Type B pancreatic cell (in vitro differentiated cells): ENCODE results near the gene TRHDE. TPM values are rescaled to one million over a fixed set of nuclear protein-coding genes. Genes with fewer than 3 reads are reported as not detected.

Experiments used
- DNase-seq: peaks from one replicate; pipeline ENCODE4 v3.0.0; 2021; ENCODE audit warnings: mixed read lengths; ENCODE audit not compliant: unreplicated experiment; ENCODE audit errors: extremely low spot score
- H3K27ac Mint-ChIP-seq: 2 replicates; pipeline ENCODE4 v1.8.0; 2021; ENCODE audit warnings: mild to moderate bottlenecking, mixed read lengths
- H3K27me3 Mint-ChIP-seq: 2 replicates; pipeline ENCODE4 v1.8.0; 2021; ENCODE audit warnings: mixed read lengths
- H3K36me3 Mint-ChIP-seq: 2 replicates; pipeline ENCODE4 v1.8.0; 2021; ENCODE audit warnings: mixed read lengths
- H3K4me1 Mint-ChIP-seq: one replicate; pipeline ENCODE4 v1.8.0; 2021; ENCODE audit warnings: mixed read lengths; ENCODE audit not compliant: unreplicated experiment
- H3K4me3 Mint-ChIP-seq: 2 replicates; pipeline ENCODE4 v1.8.0; 2021; ENCODE audit warnings: mild to moderate bottlenecking, mixed read lengths
- H3K9me3 Mint-ChIP-seq: 2 replicates; pipeline ENCODE4 v1.8.0; 2021; ENCODE audit warnings: mixed read lengths
- CTCF ChIP-seq: fragments of 200-600 bp; sonication (generic); conservative IDR thresholded peaks from 2 replicates; pipeline ENCODE4 v1.5.0; 2021; ENCODE audit warnings: antibody characterized with exemption, mild to moderate bottlenecking
- total RNA-seq: library from RNA; stranded (reverse); gene quantifications from 2 replicates; pipeline ENCODE4 v1.2.1, GENCODE V29; 2021; ENCODE audit warnings: low replicate concordance

Gene TRHDE
- total RNA-seq, 1 donor from 2014 or later, result 3.2 TPM

DNA sequence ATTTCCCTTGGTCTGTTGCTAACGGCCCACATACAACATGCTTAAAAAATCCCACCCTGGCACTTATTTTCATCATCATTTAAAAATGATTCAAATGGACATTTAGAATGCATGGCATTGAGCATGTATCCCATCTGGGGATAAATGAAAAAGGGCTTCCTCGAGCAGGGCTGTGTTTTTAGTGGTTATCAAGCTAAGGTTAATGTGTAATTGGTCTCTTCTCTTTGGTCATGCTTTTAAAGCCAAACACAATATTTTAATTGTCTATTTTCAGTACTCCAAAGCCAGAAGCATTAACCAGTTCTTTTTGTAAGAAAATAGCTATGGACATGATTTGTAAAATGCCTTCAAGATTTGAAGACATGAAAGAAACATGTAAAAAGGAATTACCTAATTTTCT, 1.9 kb upstream of the TRHDE start:
- no peak for TF ChIP-seq CTCF
- no peak for DNase-seq
- Mint-ChIP-seq H3K36me3 (no peaks in the 10 kb centered on the region), H3K9me3 (no peaks in the 10 kb centered on the region), H3K4me1 (peaks cover 16% of the 10 kb centered on the region), H3K27me3 (peaks cover 62% of the 10 kb centered on the region), H3K4me3 (peak overlapping the region; percentile 92), H3K27ac (no peak overlapping the region)

DNA sequence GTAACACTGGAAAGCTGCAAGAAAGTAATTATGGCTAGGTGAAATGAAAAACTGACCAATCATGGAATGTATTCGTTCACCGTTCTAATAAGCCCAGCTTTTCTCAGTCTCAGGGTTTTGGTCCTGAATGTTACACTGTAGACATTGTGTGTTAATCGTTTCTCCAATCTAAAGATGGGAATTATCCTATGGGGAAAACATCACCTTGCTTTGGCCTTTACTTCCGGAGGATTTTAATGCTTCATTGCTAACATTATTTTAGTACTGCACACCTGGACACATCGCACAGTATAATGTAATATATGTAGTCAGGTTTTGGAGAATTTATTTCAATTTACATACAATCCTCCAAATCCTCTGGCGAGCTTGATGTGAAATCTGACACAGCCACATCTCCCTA, 1.2 kb upstream of the TRHDE start:
- Mint-ChIP-seq H3K9me3 (no peaks in the 10 kb centered on the region), H3K27ac (peak overlapping the region; percentile 3), H3K4me1 (peaks cover 16% of the 10 kb centered on the region), H3K36me3 (no peaks in the 10 kb centered on the region), H3K4me3 (peak overlapping the region; percentile 92), H3K27me3 (peaks cover 68% of the 10 kb centered on the region)
- TF ChIP-seq CTCF, result no peak
- no peak for DNase-seq

DNA sequence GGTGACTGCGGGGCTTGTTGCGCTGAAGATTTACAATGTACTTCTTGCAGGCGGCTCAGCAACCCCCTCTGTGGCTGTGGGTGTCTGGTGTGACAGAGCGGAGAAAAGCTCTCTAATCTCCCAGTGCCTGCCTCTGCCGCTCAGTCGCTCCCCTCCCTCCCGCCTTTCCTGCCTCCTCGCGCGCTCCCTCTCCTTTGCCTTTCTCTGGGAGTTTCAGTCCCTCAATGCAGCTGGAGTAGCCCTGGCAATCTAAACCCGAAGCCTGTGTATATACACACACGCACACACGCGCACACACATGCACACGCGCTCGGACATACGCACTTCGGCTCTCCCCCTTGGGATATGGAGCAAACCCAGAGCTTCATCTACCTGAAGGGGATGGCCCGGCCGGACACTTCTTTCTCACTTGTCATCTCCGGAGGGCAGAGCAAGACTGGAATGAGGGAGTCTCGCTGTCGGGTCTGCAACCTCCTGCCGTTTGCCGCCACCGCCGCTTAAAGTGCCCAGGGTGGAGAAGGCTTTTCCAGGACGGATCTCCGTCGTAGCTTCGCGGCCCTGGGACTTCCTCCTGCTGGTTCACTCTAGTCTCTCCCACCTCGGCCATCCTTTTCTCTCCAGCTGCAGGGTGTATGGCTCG, 599 bp upstream of the TRHDE start:
- peak; percentile 31 for TF ChIP-seq CTCF
- Mint-ChIP-seq H3K27me3 (peaks cover 73% of the 10 kb centered on the region), H3K9me3 (no peaks in the 10 kb centered on the region), H3K4me1 (peaks cover 16% of the 10 kb centered on the region), H3K4me3 (peak overlapping the region; percentile 92), H3K36me3 (no peaks in the 10 kb centered on the region), H3K27ac (peak overlapping the region; percentile 72)
- DNase-seq, result peak; percentile 70

DNA sequence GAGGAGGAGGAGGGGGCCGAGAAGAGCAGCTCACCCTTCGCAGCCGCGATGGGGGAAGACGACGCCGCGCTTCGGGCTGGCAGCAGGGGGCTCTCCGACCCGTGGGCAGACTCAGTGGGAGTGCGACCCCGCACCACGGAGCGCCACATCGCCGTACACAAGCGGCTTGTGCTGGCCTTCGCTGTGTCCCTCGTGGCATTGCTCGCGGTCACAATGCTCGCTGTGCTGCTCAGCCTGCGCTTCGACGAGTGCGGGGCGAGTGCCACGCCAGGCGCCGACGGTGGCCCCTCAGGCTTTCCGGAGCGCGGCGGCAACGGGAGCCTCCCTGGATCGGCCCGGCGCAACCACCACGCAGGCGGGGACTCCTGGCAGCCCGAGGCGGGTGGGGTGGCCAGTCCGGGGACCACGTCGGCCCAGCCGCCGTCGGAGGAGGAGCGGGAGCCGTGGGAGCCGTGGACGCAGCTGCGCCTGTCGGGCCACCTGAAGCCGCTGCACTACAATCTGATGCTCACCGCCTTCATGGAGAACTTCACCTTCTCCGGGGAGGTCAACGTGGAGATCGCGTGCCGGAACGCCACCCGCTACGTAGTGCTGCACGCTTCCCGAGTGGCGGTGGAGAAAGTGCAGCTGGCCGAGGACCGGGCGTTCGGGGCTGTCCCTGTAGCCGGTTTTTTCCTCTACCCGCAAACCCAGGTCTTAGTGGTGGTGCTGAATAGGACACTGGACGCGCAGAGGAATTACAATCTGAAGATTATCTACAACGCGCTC, 745 bp downstream of the TRHDE start:
- peaks cover 16% of the 10 kb centered on the region for H3K4me1 Mint-ChIP-seq
- peak; percentile 68 for DNase-seq
- H3K27ac Mint-ChIP-seq, result no peak overlapping the region
- TF ChIP-seq CTCF, result peak; percentile 25
- H3K27me3 Mint-ChIP-seq, result peaks cover 81% of the 10 kb centered on the region
- H3K4me3 Mint-ChIP-seq, result peak overlapping the region; percentile 92
- H3K36me3 Mint-ChIP-seq, result no peaks in the 10 kb centered on the region
- no peaks in the 10 kb centered on the region for H3K9me3 Mint-ChIP-seq

DNA sequence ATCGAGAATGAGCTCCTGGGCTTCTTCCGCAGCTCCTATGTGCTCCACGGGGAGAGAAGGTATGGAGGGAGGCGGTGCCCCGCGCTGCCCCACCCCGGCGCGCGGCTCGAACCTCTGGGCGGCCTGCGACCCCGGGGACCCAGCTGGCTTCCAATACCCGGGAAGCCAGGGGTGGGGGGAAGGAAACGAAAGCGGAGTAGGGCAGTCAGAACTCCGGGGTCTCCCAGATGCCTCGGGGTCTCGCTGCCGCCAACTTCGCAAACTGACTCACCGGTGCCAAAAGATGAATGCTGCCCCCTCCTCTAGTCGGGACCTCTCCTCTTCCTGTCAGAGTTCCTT, 1.3 kb downstream of the TRHDE start:
- Mint-ChIP-seq H3K36me3 (no peaks in the 10 kb centered on the region), H3K9me3 (no peaks in the 10 kb centered on the region), H3K4me3 (peak overlapping the region; percentile 85), H3K27ac (no peak overlapping the region), H3K4me1 (peaks cover 16% of the 10 kb centered on the region), H3K27me3 (peaks cover 80% of the 10 kb centered on the region)
- no peak for DNase-seq
- TF ChIP-seq CTCF, result no peak
